Measurements from ENCODE around the gene ABCA8. TPM values are rescaled to one million over a fixed set of nuclear protein-coding genes. Genes with fewer than 3 reads are reported as not detected.

The ABCA8 gene
- total RNA-seq, 1 donor from 2014 or later: 52.9 TPM

Other genes starting within 250 kb of the ABCA8 start
- 31.7 TPM for gene ABCA9, start 105.5 kb upstream of the ABCA8 start, total RNA-seq
- 29.7 TPM for gene ABCA6, start 186.5 kb upstream of the ABCA8 start, total RNA-seq

All from Right ventricle myocardium superior (tissue), 1 donor.